GM12891 (cell line): ENCODE results near the gene ACTN4.

Experiments
- PAX5 ChIP-seq: IDR thresholded peaks from 2 replicates; pipeline ENCODE4 v1.6.1; 2011; ENCODE audit warnings: low read length, moderate library complexity, mild to moderate bottlenecking; ENCODE audit not compliant: insufficient read depth, severe bottlenecking
- POLR2A ChIP-seq: IDR thresholded peaks from 2 replicates; pipeline ENCODE4 v1.6.1; 2011; ENCODE audit warnings: low read depth, low read length, control low read depth
- POLR2AphosphoS5 ChIP-seq: IDR thresholded peaks from 2 replicates; pipeline ENCODE4 v1.6.1; 2011; ENCODE audit warnings: low read depth, low read length, control low read depth
- TAF1 ChIP-seq: IDR thresholded peaks from 2 replicates; pipeline ENCODE4 v1.6.1; 2011; ENCODE audit warnings: low read depth, low read length, control low read depth

DNA sequence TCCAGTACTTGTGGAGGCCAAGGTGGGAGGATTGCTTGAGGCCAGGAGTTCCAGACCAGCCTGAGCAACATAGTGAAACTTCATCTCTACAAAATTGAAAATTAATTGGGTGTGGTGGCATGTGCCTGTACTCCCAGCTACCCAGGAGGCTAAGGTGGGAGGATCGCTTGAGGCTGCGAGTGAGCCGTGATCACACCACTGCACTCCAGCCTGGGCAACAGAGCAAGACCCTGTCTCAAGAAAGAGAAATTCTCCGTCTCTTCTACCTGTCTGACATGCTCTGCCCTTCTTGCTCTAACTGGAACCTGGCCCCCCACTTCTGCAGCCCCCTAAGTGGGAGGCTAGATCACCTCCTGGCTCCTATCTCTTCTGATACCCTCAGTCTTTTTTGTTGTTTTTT lies 21.0 kb upstream of the ACTN4 start:
- TF ChIP-seq POLR2A (no peak), POLR2AphosphoS5 (no peak), TAF1 (no peak), PAX5 (no peak)
